Stimulated activated naive CD8-positive, alpha-beta T cell treated with anti-CD3 and anti-CD28 coated beads, Interleukin-15, Interleukin-2, amounts not matched to agents 100 ng/mL and 50 ng/mL, for 24 hours (primary cell): Measurements from ENCODE around the gene ROPN1L.
"Not testable (repeated sequence)": the region's sequence is repeated elsewhere in the genome, so short reads cannot be mapped to it uniquely, and the experiment has no call there.

Experiments used
- H3K27ac Mint-ChIP-seq: one replicate; pipeline ENCODE4 v1.8.0; 2021; ENCODE audit warnings: mild to moderate bottlenecking, mixed read lengths
- H3K27me3 Mint-ChIP-seq: one replicate; pipeline ENCODE4 v1.8.0; 2021; ENCODE audit warnings: mixed read lengths
- H3K36me3 Mint-ChIP-seq: one replicate; pipeline ENCODE4 v1.8.0; 2021; ENCODE audit warnings: low read depth, mixed read lengths
- H3K4me1 Mint-ChIP-seq: one replicate; pipeline ENCODE4 v1.8.0; 2021; ENCODE audit warnings: low read depth, mixed read lengths
- H3K4me3 Mint-ChIP-seq: one replicate; pipeline ENCODE4 v1.8.0; 2021; ENCODE audit warnings: mild to moderate bottlenecking, mixed read lengths
- H3K9me3 Mint-ChIP-seq: one replicate; pipeline ENCODE4 v1.8.0; 2021; ENCODE audit warnings: mixed read lengths

The ROPN1L gene

DNA sequence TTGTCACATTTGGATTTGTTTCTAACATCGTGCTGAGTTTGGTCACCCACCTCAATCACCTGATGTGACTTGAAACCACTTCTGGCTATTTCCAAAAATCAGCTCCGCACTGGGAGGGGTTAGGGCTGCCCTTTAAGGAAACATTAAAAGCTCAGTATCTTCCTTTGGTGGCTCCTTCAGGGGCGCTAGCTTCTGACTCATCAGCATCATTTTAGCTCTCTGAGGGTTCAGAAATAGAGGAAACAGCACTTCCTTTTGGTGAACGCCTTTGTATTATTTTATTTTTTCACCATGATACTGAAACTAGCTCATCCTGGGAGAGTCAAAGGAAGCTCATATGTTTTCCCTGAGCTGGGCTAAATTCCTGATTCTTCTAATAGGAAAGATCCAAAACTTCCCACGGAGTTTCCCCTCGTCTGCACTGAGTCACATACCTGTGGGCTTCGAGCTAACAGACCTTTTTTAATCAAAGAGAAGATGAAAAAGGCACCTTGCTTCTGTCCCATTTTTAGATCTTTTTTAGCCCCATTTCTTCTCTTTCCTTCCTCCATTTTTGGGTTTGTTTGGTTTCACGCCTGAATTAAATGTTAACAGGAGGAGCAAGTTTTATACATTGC is 48.2 kb downstream of the ROPN1L start:
- Mint-ChIP-seq H3K4me1 (peaks cover 33% of the 10 kb centered on the region), H3K9me3 (peaks cover 4% of the 10 kb centered on the region), H3K36me3 (no peaks in the 10 kb centered on the region), H3K4me3 (no peak overlapping the region), H3K27me3 (peaks cover 4% of the 10 kb centered on the region), H3K27ac (no peak overlapping the region)

DNA sequence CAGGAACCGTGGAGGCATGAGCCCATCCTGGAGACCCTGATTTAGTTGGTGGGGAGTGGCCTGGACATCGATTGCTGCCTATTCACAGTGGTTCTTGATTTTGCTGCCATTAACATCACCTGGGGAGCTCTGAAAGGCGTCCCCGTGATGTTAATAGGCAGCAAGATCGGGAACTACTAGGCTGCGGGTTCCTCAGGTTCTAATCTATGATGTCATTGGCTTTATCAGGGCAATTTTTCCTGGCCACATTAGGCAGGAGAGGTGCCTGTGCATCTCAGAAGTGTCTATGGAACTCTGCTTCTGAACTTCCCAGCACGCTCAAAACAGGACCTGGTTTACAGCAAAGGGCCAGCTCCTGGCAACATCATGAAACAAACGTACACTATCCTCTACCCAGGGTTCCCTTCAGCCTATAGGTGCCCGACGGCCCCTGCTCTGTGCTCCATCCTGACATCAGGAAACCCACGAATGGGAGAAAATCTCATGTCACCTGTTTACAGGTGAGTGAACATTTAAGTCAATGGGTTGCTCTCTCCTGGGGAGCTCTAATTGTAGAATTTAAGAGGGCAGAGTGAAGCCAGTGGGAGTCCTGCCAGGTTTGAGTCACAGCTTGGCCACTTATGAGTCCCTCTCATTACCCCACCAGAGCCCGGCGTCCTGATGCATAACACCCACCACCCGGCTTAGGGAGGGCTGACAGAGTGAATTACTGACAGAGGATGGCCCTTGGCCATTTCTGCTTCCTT is 49.4 kb downstream of the ROPN1L start:
- Mint-ChIP-seq H3K4me1 (peaks cover 28% of the 10 kb centered on the region), H3K4me3 (no peak overlapping the region)

DNA sequence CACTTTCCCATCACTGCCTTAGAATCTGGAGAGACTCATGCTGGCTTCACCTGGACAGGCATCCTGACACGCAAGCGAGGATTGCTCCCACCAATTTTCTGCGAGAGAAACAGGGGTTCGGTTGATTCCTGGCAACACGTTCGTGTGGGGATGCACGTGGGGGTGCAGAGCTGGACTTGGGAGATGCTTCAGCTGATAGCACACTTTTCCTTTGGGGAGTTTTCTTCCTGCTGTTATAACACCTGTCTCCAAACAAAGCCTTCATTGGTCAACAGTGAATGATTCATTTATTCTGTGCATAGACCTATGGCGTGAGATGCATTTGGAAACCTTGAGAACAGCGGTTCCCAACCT is 50.0 kb downstream of the ROPN1L start:
- H3K4me1 Mint-ChIP-seq, result peaks cover 28% of the 10 kb centered on the region
- H3K9me3 Mint-ChIP-seq, result peaks cover 4% of the 10 kb centered on the region
- no peaks in the 10 kb centered on the region for H3K36me3 Mint-ChIP-seq
- no peak overlapping the region for H3K27ac Mint-ChIP-seq
- no peak overlapping the region for H3K4me3 Mint-ChIP-seq
- H3K27me3 Mint-ChIP-seq, result no peaks in the 10 kb centered on the region

More for the DNA sequence above, 49.4 kb downstream of the ROPN1L start:
- Mint-ChIP-seq H3K27ac (no peak overlapping the region), H3K36me3 (no peaks in the 10 kb centered on the region), H3K27me3 (no peaks in the 10 kb centered on the region), H3K9me3 (peaks cover 4% of the 10 kb centered on the region)

DNA sequence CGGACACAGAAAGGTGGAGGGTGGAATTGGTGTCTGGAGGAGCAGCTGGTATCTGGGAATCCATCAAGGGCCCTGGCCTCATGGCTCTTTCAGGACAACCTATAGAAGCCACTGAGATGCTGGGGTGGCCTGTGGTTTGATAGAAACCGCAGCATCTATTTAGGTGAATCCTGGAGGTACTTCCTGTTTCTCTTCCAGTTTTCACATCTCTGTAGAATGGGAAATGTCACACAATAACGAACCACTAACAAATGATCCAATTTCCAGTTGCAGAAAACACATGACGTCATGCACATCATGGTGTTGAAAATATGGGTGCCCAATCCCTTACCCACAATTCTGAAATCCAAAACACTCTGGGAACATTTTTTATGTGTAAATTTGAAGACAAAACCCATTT is 52.2 kb downstream of the ROPN1L start:
- Mint-ChIP-seq H3K9me3 (peaks cover 4% of the 10 kb centered on the region), H3K4me3 (no peak overlapping the region), H3K4me1 (peaks cover 18% of the 10 kb centered on the region), H3K27ac (no peak overlapping the region), H3K36me3 (no peaks in the 10 kb centered on the region), H3K27me3 (no peaks in the 10 kb centered on the region)

DNA sequence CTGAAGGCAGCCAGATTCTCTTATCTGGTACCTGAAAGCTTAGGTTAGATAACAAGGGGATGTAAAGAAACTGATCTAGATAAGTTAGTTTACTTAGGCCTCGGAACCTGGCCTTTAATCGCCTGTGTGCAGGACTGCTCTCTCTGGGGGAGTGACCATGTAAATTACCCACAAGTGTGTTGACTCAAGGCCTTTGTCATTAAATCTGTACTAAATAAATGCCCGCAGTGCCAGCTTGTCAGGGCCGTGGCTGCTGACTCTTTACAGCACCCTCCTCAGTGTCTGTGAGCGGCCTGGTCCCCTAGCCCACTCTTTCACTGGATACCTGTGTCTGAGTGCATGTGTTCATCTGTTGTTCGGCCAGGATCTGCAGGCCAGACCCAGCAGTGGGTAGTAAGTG is 52.8 kb downstream of the ROPN1L start:
- H3K27me3 Mint-ChIP-seq, H3K27ac Mint-ChIP-seq: not testable (repeated sequence)

DNA sequence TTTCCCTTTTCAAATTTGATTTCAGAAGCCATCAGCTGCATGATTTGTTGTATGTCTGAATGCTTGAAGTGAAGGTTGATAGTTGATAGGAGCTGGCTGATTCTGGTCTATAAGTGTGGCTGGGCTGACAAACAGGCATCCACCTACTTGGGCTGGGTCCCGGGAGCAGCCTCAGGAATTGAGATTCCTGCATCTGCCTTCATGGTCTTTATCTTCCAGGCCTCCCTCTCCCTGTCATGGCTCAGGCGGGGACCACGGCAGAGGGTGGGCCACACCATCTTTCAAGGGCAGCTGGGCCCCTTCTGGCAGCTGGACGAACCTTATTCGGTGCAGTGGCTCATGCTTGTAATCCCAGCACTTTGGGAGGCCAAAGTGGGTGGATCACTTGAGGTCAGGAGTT is 55.9 kb downstream of the ROPN1L start:
- Mint-ChIP-seq H3K27ac (no peak overlapping the region), H3K9me3 (peaks cover 4% of the 10 kb centered on the region), H3K27me3 (no peaks in the 10 kb centered on the region), H3K36me3 (no peaks in the 10 kb centered on the region), H3K4me3 (no peak overlapping the region), H3K4me1 (no peaks in the 10 kb centered on the region)

More for the DNA sequence above, 52.8 kb downstream of the ROPN1L start:
- not testable (repeated sequence) for H3K36me3 Mint-ChIP-seq, H3K9me3 Mint-ChIP-seq, H3K4me3 Mint-ChIP-seq
- H3K4me1 Mint-ChIP-seq, result peaks cover 12% of the 10 kb centered on the region

DNA sequence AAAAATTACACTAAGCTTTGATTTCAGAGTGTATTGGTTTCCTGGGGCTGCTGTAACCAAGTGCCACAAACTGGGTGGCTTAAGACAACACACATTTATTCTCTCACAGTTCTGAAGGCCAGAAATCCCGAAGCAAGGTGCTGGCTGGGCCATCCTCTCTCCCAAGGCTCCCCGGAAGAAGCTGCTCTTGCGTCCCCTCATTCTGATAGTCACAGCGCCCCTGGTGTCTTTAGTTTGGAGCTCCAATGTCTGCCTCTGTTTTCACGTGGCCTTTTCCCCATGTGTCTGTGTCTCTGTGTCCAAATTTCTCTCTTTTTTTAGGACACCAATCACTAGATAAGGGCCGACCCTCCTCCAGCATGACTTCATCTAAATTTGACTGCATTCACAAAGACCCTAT is 56.7 kb downstream of the ROPN1L start:
- Mint-ChIP-seq H3K4me1 (no peaks in the 10 kb centered on the region), H3K27ac (no peak overlapping the region), H3K36me3 (no peaks in the 10 kb centered on the region), H3K27me3 (no peaks in the 10 kb centered on the region), H3K4me3 (no peak overlapping the region), H3K9me3 (peaks cover 4% of the 10 kb centered on the region)

DNA sequence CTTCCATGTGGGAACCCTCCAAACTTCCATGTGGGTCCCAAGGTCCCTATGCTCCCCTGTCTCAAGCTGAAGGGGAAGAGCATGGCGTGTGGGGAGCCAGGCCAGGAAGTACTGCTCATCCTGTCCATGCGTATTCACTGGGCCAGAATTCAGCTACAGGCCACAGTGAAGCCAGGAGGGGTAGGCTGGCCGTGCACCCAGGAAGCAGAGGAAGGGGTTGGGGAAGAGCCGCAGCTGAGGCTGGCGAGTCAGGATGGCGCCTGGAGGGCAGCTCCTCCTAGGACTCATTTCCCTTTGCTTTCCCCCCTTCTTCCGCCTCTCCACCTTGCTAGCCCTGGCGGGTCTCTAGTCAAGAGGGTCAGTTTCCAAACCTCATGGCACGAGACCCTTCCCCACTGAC is 57.4 kb downstream of the ROPN1L start:
- H3K4me1 Mint-ChIP-seq, result no peaks in the 10 kb centered on the region
- H3K4me3 Mint-ChIP-seq, result no peak overlapping the region
- no peaks in the 10 kb centered on the region for H3K27me3 Mint-ChIP-seq
- peaks cover 1% of the 10 kb centered on the region for H3K9me3 Mint-ChIP-seq
- H3K36me3 Mint-ChIP-seq, result no peaks in the 10 kb centered on the region
- no peak overlapping the region for H3K27ac Mint-ChIP-seq

DNA sequence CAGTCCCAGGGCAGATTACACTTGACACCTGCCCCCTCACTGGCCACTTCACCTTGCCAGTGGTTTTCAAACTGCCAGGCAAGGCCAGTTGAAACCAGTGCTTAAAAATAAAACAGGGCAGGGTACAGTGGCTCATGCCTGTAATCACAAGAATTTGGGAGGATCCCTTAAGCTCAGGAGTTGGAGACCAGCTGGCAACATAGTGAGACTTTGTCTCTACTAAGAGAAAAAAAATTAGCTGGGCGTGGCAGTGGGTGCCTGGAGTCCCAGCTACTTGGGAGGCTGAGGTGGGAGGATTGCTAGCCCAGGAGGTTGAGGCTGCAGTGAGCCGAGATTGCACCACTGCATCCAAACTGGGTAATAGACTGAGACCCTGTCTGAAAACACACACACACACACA is 58.1 kb downstream of the ROPN1L start:
- Mint-ChIP-seq H3K4me1 (no peaks in the 10 kb centered on the region), H3K27ac (no peak overlapping the region), H3K27me3 (no peaks in the 10 kb centered on the region), H3K36me3 (no peaks in the 10 kb centered on the region), H3K9me3 (no peaks in the 10 kb centered on the region), H3K4me3 (no peak overlapping the region)

DNA sequence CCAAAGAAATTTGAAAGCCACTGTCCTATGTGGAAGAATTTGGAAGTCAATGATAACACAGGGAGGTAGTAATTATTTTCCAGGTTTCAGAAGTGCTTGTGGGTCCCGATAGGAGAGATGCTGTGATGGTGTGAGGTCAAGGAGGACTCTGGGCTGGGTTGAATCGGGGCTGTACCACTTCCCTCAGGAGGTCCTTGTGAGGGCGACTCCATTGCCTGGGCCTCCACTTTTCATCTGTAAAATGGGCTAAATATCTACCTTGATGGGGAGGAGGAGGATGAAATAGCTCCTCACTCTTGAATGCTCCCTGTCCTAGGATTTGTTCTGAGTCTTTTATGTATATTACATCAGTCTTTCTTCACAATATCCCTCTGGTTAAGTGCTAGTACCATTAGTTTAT is 59.0 kb downstream of the ROPN1L start:
- Mint-ChIP-seq H3K27me3 (no peaks in the 10 kb centered on the region), H3K36me3 (no peaks in the 10 kb centered on the region), H3K9me3 (no peaks in the 10 kb centered on the region), H3K4me1 (peaks cover 5% of the 10 kb centered on the region), H3K4me3 (no peak overlapping the region), H3K27ac (no peak overlapping the region)

DNA sequence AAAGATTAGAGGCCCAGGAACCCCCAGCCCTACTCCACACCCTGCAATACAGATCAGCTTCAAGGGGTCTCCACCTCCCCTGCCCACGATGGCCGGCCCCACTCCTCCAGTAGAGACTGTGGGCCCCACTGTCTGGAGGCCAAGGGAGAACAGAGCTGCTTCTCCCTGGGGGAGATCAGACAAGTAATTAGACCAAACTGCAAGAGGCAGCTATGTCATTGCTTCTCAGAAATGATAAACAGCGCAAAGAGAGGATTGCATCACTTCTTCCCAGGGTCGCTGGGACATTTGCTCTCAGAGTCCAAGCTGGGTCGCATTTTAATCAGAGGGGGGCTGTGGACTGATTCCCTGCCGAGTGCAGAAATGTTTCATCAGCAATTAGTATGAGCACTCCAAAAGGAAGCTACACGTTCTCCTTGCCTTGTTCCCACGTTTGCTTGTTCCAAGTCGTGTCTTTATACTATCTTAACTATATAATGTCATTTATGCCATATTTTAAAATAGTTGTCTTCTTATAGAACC is 59.9 kb downstream of the ROPN1L start:
- no peaks in the 10 kb centered on the region for H3K9me3 Mint-ChIP-seq
- peaks cover 5% of the 10 kb centered on the region for H3K4me1 Mint-ChIP-seq
- no peak overlapping the region for H3K4me3 Mint-ChIP-seq
- no peak overlapping the region for H3K27ac Mint-ChIP-seq
- no peaks in the 10 kb centered on the region for H3K36me3 Mint-ChIP-seq
- H3K27me3 Mint-ChIP-seq, result no peaks in the 10 kb centered on the region

DNA sequence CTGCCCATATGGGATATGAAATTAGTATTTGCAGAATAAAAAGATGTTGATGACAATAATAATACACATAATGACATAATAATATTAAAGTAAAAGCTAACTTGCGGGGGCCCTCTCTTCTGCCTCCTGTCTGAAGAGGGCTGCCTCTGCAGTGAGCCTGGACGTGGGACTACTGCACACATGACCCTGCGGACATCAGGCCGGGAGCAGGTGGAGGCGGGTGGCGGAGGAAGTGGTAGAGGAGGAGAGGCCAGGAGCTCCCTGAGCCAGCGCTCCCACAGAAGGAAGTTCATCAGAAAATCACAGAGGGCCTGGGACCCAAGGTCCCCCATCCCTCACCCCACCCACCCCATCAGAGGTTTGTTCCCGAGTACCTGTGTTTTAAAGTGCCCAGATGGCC is 60.5 kb downstream of the ROPN1L start:
- Mint-ChIP-seq H3K4me1 (peaks cover 5% of the 10 kb centered on the region), H3K27ac (no peak overlapping the region), H3K36me3 (no peaks in the 10 kb centered on the region), H3K4me3 (no peak overlapping the region), H3K9me3 (no peaks in the 10 kb centered on the region), H3K27me3 (no peaks in the 10 kb centered on the region)

DNA sequence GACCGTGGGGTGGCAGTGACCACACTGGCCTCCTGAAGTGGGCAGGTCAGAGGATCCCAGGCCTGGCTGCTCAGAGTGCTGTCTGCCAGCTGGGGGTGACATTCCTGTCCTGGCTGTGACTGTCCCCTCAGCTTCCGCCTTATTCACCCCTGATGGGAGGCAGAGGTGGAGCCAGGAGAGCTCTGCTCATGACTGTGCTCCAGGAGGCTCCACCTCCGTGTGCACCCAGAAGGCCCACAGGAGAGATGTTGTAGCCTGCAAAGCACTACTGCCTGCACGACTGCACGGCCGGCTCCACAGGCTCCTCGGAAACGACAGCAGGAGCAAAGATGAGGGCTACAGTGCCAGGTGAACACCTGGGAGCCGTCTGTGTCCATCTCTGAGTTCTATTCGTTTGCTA is 60.9 kb downstream of the ROPN1L start:
- no peak overlapping the region for H3K4me3 Mint-ChIP-seq
- H3K27ac Mint-ChIP-seq, result no peak overlapping the region
- no peaks in the 10 kb centered on the region for H3K36me3 Mint-ChIP-seq
- peaks cover 5% of the 10 kb centered on the region for H3K4me1 Mint-ChIP-seq
- no peaks in the 10 kb centered on the region for H3K27me3 Mint-ChIP-seq
- no peaks in the 10 kb centered on the region for H3K9me3 Mint-ChIP-seq

DNA sequence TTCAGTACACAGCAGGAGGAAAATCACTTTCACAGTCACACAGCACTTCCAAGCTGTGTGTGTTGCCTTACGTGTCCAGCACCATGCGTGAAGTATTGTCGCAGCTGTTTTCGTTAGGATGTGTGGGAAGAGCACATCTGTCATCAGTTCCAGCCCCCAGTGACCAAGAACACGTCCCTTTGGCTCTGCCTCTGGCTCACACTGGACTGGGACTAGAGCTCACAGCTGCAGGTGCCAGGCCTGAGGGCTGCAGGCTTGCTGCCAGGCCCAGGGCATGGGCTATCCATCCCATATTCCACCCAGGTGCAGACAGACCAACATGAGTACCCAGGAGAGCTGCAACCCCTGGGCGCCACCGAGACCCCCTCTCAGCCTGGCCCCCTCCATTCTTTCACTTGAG is 61.6 kb downstream of the ROPN1L start:
- Mint-ChIP-seq H3K27ac (no peak overlapping the region), H3K27me3 (no peaks in the 10 kb centered on the region), H3K9me3 (no peaks in the 10 kb centered on the region), H3K36me3 (no peaks in the 10 kb centered on the region), H3K4me1 (peaks cover 5% of the 10 kb centered on the region), H3K4me3 (no peak overlapping the region)

DNA sequence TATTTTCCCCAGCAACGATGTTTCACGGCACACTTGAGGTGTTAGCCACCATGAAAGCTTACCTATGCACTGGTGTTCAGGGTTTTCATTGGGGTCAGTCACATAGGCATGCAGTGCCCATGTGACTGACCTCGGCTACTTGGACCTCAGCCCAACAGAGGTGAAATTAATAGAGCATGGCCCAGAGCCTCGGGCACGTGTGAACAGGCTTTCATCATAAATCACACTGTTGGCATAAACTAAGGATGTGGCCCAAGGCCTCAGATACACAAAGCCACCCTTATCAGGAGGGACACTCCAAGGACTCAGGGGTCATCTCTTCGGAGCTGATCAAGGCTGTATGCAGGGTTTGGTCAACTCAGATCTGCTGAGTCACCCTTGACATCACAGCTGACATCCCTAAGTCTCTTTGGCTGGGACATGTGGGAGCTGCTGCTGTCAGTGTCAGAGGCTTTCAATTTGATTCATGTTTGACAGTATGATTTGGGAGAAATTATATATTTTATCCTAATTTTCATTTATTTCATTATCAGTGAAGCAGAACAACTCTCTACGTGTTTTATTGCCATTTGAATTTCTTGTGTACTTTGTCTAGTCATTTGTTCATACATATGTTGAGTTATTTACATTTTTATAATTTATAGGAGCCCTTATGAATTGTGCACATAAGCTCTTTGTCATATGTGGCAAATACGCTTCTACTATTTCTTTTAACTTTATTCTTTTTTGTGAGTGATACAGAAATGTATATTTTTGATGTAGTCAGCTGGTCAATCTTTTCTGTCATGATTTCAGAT is 62.5 kb downstream of the ROPN1L start:
- Mint-ChIP-seq H3K36me3 (no peaks in the 10 kb centered on the region), H3K27me3 (no peaks in the 10 kb centered on the region), H3K4me1 (peaks cover 5% of the 10 kb centered on the region), H3K9me3 (no peaks in the 10 kb centered on the region), H3K4me3 (no peak overlapping the region), H3K27ac (no peak overlapping the region)
